CD14-positive monocyte (primary cell): Measurements from ENCODE around the gene RNF17. TPM values are rescaled to one million over a fixed set of nuclear protein-coding genes. Genes with fewer than 3 reads are reported as not detected.

Source experiments
- DNase-seq, 3 donors: peaks; one replicate each; pipeline ENCODE4 v3.0.0-alpha.2; 2011 to 2022
- H2AFZ ChIP-seq: 2 replicates; pipeline ENCODE4 v1.6.0; 2012; ENCODE audit warnings: mild to moderate bottlenecking, low read depth, low read length, inconsistent platforms; ENCODE audit not compliant: insufficient read depth, poor library complexity, severe bottlenecking
- H3K27ac ChIP-seq, 2 donors: 1 replicate in 1 of 2; 2 replicates in 1 of 2; pipeline ENCODE4 v1.5.1; 2012 to 2013; ENCODE audit warnings: low read length in 2 of 2, control low read depth in 1 of 2, inconsistent platforms in 1 of 2, low read depth in 1 of 2, mild to moderate bottlenecking in 1 of 2
- H3K27me3 ChIP-seq, 2 donors: one replicate each; pipeline versions ENCODE4 v1.6.0 to v1.6.1; 2011 to 2013; ENCODE audit warnings: low read length in 2 of 2; ENCODE audit not compliant: control insufficient read depth in 2 of 2, insufficient read depth in 2 of 2
- H3K36me3 ChIP-seq, 2 donors: replicated peaks in 1 of 2; 1 replicate in 1 of 2; 2 replicates in 1 of 2; pipeline versions ENCODE4 v1.5.1 to v1.6.1; 2012 to 2013; ENCODE audit warnings: low read length in 2 of 2, control low read depth in 1 of 2, inconsistent platforms in 1 of 2, mild to moderate bottlenecking in 1 of 2; ENCODE audit not compliant: insufficient read depth in 2 of 2, control insufficient read depth in 1 of 2
- H3K4me1 ChIP-seq, 2 donors: 1 replicate in 1 of 2; 2 replicates in 1 of 2; pipeline versions ENCODE4 v1.5.1 to v1.6.1; 2012 to 2013; ENCODE audit warnings: low read length in 2 of 2, control low read depth in 1 of 2, inconsistent platforms in 1 of 2, mild to moderate bottlenecking in 1 of 2, moderate library complexity in 1 of 2; ENCODE audit not compliant: insufficient read depth in 2 of 2, control insufficient read depth in 1 of 2
- H3K4me2 ChIP-seq: replicated peaks from 2 replicates; pipeline ENCODE3; 2012; ENCODE audit warnings: low read length, moderate library complexity, mild to moderate bottlenecking; ENCODE audit not compliant: poor library complexity, severe bottlenecking; ENCODE audit errors: extremely low read depth
- H3K4me3 ChIP-seq, 3 experiments: fragments of 200-600 bp in 1 of 3; sonication (generic) in 1 of 3; replicated peaks in 1 of 3; 1 replicate in 2 of 3; 2 replicates in 1 of 3; pipeline ENCODE4 v1.5.1; 2011 to 2013; ENCODE audit warnings: low read length in 3 of 3, mild to moderate bottlenecking in 3 of 3, control low read depth in 2 of 3, low read depth in 2 of 3, inconsistent platforms in 1 of 3, moderate library complexity in 1 of 3
- H3K79me2 ChIP-seq: 2 replicates; pipeline ENCODE4 v1.6.0; 2012; ENCODE audit warnings: mild to moderate bottlenecking, control low read depth, inconsistent platforms, low read length, moderate library complexity; ENCODE audit not compliant: insufficient read depth
- H3K9ac ChIP-seq: 2 replicates; pipeline ENCODE4 v1.6.0; 2017; ENCODE audit warnings: low read length, mild to moderate bottlenecking; ENCODE audit not compliant: insufficient read depth, poor library complexity, severe bottlenecking
- H3K9me3 ChIP-seq, 2 donors: replicated peaks in 1 of 2; 1 replicate in 1 of 2; 2 replicates in 1 of 2; pipeline versions ENCODE4 v1.5.1 to v1.6.1; 2012 to 2013; ENCODE audit warnings: low read length in 2 of 2, control low read depth in 1 of 2; ENCODE audit not compliant: control insufficient read depth in 1 of 2, insufficient read depth in 1 of 2
- H4K20me1 ChIP-seq: 2 replicates; pipeline ENCODE4 v1.6.0; 2012; ENCODE audit warnings: mild to moderate bottlenecking, low read length, control low read depth, moderate library complexity; ENCODE audit not compliant: insufficient read depth
- H3K27ac Mint-ChIP-seq, 7 donors: one replicate each; pipeline ENCODE4 v1.8.0; 2020; ENCODE audit warnings: mild to moderate bottlenecking in 7 of 7, mixed read lengths in 7 of 7, moderate library complexity in 6 of 7, inconsistent platforms in 2 of 7
- H3K27me3 Mint-ChIP-seq, 3 donors: one replicate each; pipeline ENCODE4 v1.8.0; 2021 to 2022; ENCODE audit warnings: low read depth in 3 of 3, mild to moderate bottlenecking in 3 of 3, mixed read lengths in 3 of 3, moderate library complexity in 3 of 3, inconsistent platforms in 1 of 3
- H3K36me3 Mint-ChIP-seq, 2 donors: one replicate each; pipeline ENCODE4 v1.8.0; 2020; ENCODE audit warnings: mixed read lengths in 2 of 2, inconsistent platforms in 1 of 2, mild to moderate bottlenecking in 1 of 2
- H3K4me1 Mint-ChIP-seq: one replicate; pipeline ENCODE4 v1.8.0; 2020; ENCODE audit warnings: mild to moderate bottlenecking, mixed read lengths
- H3K4me3 Mint-ChIP-seq, 2 donors: one replicate each; pipeline ENCODE4 v1.8.0; 2020; ENCODE audit warnings: mild to moderate bottlenecking in 2 of 2, mixed read lengths in 2 of 2, moderate library complexity in 1 of 2
- H3K9me3 Mint-ChIP-seq, 7 donors: one replicate each; pipeline ENCODE4 v1.8.0; 2020 to 2022; ENCODE audit warnings: mixed read lengths in 7 of 7, mild to moderate bottlenecking in 6 of 7, moderate library complexity in 6 of 7, inconsistent platforms in 2 of 7
- CTCF ChIP-seq: fragments of 200-600 bp; IDR thresholded peaks from one replicate; pipeline ENCODE4 v1.8.0; 2022; ENCODE audit warnings: antibody characterized with exemption, mild to moderate bottlenecking
- WGBS: methylation state at CpG from one replicate; pipeline ENCODE4 v1.1.5; 2013; ENCODE audit warnings: missing lambda C conversion rate; ENCODE audit not compliant: insufficient coverage; 5-methylcytosine and 5-hydroxymethylcytosine counted together
- intact Hi-C, 2 donors: fragments of 100-400 bp; cut with micrococcal nuclease; formaldehyde crosslinking; loops; one replicate each; pipeline versions ENCODE4 v1.15.0 to v1.15.1; 2023
- polyA plus RNA-seq, 3 donors: library from polyadenylated mRNA; depleted of rRNA in 1 of 3; unstranded in 2 of 3; stranded (reverse) in 1 of 3; fragments of 300-500 nt in 2 of 3; fragments of >200 nt in 1 of 3; fragmentation: Illumina TruSeq in 2 of 3; gene quantifications; 1 replicate in 2 of 3; 2 replicates in 1 of 3; pipeline ENCODE4 v1.2.3, GENCODE V29; 2012 to 2021

The RNF17 gene
- polyA plus RNA-seq, 3 donors = not detected

- intact Hi-C loops = no loop called here
Measured at GRCh38 chr13:24905242-24905641, 141.3 kb downstream of the RNF17 start.

GRCh38 chr13:24906268-24906667, 142.3 kb downstream of the RNF17 start:
- H3K9ac ChIP-seq = no peak overlapping the region
- peaks cover 3 to 4% of the 10 kb centered on the region in 2 donors for H3K4me1 ChIP-seq
- no peak overlapping the region for H3K4me3 ChIP-seq
- peaks cover 3 to 46% of the 10 kb centered on the region in 2 donors for H3K36me3 ChIP-seq
- H3K9me3 Mint-ChIP-seq = no peaks in the 10 kb centered on the region
- H3K36me3 Mint-ChIP-seq = peaks cover 38 to 55% of the 10 kb centered on the region in 2 donors
- no peak overlapping the region for H2AFZ ChIP-seq
- peaks cover 12% of the 10 kb centered on the region for H3K4me1 Mint-ChIP-seq
- H3K4me2 ChIP-seq = no peak overlapping the region
- H3K79me2 ChIP-seq = no peaks in the 10 kb centered on the region
- no peak overlapping the region for H3K27ac Mint-ChIP-seq
- intact Hi-C loops = no loop called here
- no peak for DNase-seq
- no peak overlapping the region for H3K4me3 Mint-ChIP-seq
- 60% methylated on average over 1 of the region's 7 CpGs for WGBS
- TF ChIP-seq CTCF = no peak
- H3K9me3 ChIP-seq = no peaks in the 10 kb centered on the region
- no peaks in the 10 kb centered on the region for H4K20me1 ChIP-seq
- H3K27ac ChIP-seq = no peak overlapping the region
- no peaks in the 10 kb centered on the region for H3K27me3 ChIP-seq
- H3K27me3 Mint-ChIP-seq = no peaks in the 10 kb centered on the region

More at GRCh38 chr13:24905242-24905641, 141.3 kb downstream of the RNF17 start:
- DNase-seq = peak in 1 of 3 donors; percentile 25
- H3K4me3 ChIP-seq = no peak overlapping the region
- 43% methylated on average over 3 of the region's 3 CpGs for WGBS
- H3K36me3 ChIP-seq = peaks cover 3 to 46% of the 10 kb centered on the region in 2 donors
- no peak for TF ChIP-seq CTCF
- peak overlapping the region in 2 of 7 donors; percentile 1 to 37 for H3K27ac Mint-ChIP-seq
- H3K4me1 ChIP-seq = peaks cover 0 to 4% of the 10 kb centered on the region in 2 donors
- no peak overlapping the region for H3K9ac ChIP-seq
- H3K9me3 Mint-ChIP-seq = no peaks in the 10 kb centered on the region
- H3K27me3 Mint-ChIP-seq = no peaks in the 10 kb centered on the region
- H3K4me1 Mint-ChIP-seq = peaks cover 12% of the 10 kb centered on the region
- peaks cover 31 to 49% of the 10 kb centered on the region in 2 donors for H3K36me3 Mint-ChIP-seq
- no peak overlapping the region for H3K4me2 ChIP-seq
- H2AFZ ChIP-seq = no peak overlapping the region
- H3K79me2 ChIP-seq = no peaks in the 10 kb centered on the region
- no peak overlapping the region for H3K4me3 Mint-ChIP-seq
- H4K20me1 ChIP-seq = no peaks in the 10 kb centered on the region
- H3K27ac ChIP-seq = no peak overlapping the region
- no peaks in the 10 kb centered on the region for H3K27me3 ChIP-seq
- H3K9me3 ChIP-seq = no peaks in the 10 kb centered on the region
